C4-2B (cell line): Measurements from ENCODE around the gene ACTR8.
A peak's percentile ranks its signal among the peaks of the same experiment; 100 is the strongest.

ENCODE experiments used
- H3K27ac ChIP-seq: fragments of 450-650 bp; 2 replicates; pipeline ENCODE4 v1.5.1; 2017
- ZFX ChIP-seq: fragments of 450-650 bp; IDR thresholded peaks from 2 replicates; pipeline ENCODE4 v1.6.1; 2017
- TF ChIP-seq, protein P1 (sequence below): fragments of 450-650 bp; conservative IDR thresholded peaks from 2 replicates; pipeline ENCODE4 v1.5.1; 2017; ENCODE audit warnings: mild to moderate bottlenecking

The ACTR8 gene

DNA sequence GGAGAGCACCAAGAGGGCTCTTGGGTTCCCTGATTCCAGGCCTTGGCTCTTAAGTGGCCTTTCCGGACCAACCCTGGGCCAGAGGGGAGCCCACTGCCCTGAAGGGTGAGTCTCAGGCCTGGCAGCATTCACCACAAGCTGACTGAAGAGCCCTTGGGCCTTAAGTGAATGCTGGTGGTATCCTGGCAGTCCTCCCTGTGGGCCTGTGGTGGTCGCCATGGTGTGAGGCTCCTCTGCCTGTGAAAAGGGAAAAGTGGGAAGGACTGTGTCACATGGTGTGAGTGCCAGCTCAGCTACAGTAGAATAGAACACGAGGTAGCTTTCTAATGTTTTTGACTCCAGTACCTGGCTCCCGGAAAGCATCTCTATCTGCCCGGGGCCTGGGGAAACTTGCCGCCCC is 51.0 kb downstream of the ACTR8 start:
- TF ChIP-seq, protein P1, sequence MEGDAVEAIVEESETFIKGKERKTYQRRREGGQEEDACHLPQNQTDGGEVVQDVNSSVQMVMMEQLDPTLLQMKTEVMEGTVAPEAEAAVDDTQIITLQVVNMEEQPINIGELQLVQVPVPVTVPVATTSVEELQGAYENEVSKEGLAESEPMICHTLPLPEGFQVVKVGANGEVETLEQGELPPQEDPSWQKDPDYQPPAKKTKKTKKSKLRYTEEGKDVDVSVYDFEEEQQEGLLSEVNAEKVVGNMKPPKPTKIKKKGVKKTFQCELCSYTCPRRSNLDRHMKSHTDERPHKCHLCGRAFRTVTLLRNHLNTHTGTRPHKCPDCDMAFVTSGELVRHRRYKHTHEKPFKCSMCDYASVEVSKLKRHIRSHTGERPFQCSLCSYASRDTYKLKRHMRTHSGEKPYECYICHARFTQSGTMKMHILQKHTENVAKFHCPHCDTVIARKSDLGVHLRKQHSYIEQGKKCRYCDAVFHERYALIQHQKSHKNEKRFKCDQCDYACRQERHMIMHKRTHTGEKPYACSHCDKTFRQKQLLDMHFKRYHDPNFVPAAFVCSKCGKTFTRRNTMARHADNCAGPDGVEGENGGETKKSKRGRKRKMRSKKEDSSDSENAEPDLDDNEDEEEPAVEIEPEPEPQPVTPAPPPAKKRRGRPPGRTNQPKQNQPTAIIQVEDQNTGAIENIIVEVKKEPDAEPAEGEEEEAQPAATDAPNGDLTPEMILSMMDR: no peak
- no peak for TF ChIP-seq ZFX
- H3K27ac ChIP-seq: no peak overlapping the region

DNA sequence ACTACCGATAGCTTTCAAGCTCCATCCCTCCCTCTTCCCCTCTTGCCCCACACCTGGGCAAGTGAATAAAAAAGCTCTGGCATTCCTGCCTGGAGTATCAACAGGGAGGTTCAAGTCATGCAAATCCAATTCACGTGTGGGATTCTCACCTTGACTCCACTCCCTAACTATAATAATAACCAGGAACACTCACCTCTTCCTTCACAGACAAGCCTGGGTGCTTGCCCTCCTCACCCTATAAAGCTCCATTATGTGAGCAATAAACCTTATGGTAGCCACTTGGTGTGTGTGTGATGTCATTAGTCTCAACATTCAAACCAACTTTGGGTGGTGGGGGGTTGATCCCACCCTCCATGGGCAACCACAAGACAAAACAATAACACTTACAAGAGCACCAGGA is 52.3 kb downstream of the ACTR8 start:
- H3K27ac ChIP-seq: peak overlapping the region; percentile 53; the same call in 1 of the 2 replicates
- TF ChIP-seq, protein P1: no peak
- no peak for TF ChIP-seq ZFX

DNA sequence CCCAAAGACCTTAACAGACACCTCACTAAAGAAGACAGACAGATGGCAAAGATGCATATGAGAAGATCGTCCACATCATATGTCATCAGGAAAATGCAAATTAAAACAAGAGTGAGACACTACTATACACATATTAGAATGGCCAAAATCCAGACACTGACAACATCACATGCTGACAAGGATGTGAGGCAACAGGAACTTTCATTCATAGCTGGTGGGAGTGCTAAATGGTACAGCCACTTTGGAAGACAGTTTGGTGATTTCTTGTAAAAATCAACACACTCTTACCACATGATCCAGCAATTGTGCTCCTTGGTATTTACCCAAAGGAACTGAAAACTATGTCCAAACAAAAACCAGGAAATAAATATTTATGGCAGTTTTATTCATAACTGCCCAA is 53.4 kb downstream of the ACTR8 start:
- TF ChIP-seq, protein P1: no peak
- no peak for TF ChIP-seq ZFX
- no peak overlapping the region for H3K27ac ChIP-seq

DNA sequence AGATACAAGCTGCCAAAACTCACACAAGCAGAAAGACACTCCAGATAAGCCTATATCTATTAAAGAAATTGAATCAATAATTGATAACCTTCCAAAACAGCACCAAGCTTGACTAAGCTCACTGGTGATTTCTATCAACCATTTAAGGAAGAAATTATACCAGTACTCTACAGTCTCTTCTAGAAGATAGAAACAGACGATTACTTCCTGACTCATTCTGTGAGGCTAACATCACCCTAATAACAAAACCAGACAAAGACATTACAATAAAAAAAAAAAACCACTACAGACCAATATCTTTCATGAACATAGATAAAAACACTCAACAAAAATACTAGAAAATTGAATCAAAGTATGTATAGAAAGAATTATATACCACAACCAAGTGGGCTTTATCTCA is 55.9 kb downstream of the ACTR8 start:
- no peak overlapping the region for H3K27ac ChIP-seq
- TF ChIP-seq, protein P1: no peak
- no peak for TF ChIP-seq ZFX

DNA sequence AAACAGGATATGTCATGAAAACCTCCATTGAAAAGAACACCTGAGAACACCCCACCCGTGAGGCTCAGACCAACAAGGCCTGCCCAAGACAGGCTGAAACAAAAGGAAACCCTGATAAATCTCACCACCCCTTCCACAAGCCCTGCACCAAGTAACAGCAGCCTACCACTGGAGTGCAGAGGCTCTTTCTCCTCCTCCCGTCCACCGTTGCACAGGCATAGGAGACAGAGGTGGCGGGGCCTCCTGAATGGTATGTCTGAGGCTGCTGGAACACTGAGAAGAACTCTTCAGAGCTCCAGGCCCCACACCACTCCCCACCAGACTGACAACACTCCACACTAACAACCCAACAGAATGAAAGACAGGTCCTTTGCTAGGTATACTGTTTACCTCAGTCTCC is 57.2 kb downstream of the ACTR8 start:
- TF ChIP-seq ZFX: no peak
- TF ChIP-seq, protein P1: no peak
- H3K27ac ChIP-seq: no peak overlapping the region

DNA sequence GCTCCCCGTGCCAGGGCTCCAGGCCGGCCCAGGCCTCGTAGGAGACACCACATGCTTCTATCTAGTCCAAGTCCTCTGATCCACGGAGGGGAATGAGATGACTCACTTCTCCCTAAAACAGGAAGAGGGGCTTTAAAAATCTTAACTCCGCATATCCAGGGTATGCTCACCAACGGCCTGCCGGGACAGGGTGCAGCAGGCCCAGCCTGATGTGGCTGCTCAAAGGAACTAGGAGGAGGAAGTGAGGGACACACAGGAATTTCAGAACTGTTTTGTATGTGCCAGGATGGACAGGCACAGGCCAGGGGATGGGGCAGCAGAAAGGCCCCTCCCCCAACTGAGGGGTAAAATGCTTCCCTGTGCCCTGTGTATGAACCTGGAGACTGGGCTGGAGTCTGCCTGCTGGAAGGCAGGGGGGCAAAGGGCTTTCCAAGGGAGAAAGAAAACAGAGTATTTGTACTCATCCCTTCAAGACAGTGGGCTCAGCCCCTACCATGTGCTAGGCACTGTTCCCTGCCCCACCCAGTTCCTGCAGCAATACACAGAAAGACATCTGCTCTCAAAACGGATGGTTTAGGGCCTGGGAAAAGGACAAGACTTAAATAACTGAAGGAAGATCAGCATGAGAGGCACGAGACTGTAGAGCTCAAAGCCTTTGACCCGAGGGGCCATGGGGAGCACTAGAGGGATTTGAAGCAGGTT is 57.8 kb downstream of the ACTR8 start:
- no peak overlapping the region for H3K27ac ChIP-seq
- TF ChIP-seq ZFX: no peak
- TF ChIP-seq, protein P1: no peak

DNA sequence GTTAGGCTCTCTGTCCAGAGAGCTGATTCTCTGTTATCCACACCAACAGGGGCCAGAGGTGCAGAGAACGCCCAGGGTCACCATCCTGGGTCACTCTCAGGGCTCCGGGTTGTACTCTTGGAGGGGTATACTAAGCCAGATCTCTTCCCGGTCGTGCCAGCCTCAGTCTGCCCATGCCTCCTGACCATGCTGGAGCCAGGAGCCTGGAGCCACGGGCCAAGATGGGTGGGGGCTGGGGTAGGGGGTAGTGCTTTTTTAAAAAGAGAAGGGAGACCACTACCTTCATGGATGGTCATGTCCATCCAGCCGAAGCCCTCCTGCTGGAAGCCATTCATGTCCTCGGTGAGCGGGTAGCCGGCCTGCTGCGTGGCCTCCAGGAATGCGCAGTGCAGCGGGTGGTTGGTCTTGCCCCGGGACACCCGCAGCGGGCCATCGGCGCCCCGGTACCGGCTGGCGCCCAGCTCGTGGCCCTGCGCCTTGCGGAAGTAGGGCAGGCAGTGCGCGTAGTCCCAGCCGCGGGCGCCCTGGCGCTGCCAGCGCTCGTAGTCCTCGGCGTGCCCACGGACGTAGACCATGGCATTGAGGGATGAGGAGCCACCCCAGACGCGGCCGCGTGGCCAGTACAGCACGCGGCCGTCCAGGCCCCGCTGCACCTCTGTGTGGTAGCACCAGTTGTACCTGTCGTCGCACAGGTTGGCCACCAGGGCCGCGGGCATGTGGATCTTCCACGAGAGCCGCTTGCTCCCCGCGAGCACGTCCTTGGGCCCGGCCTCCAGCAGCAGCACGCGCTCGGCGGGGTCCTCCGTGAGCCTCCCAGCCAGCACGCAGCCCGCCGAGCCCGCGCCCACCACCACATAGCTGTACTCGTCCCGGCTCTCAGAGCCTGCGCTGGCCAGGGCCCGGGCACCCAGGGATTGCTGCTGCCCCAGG is 58.7 kb downstream of the ACTR8 start:
- no peak overlapping the region for H3K27ac ChIP-seq
- no peak for TF ChIP-seq ZFX
- TF ChIP-seq, protein P1: no peak
